HepG2 (cell line): ENCODE measurements around the gene RTN4RL2. TPM values are rescaled to one million over a fixed set of nuclear protein-coding genes. Genes with fewer than 3 reads are reported as not detected.

Experiments
- ARID5B ChIP-seq: IDR thresholded peaks from 2 replicates; pipeline ENCODE4 v1.4.0; 2020; ENCODE audit warnings: mild to moderate bottlenecking, missing genetic modification reagents
- ELF3 ChIP-seq: IDR thresholded peaks from 2 replicates; pipeline ENCODE4 v1.6.1; 2016; ENCODE audit warnings: missing genetic modification reagents, missing compliant biosample characterization
- KDM2A ChIP-seq: sonication (generic); formaldehyde crosslinking; IDR thresholded peaks from 2 replicates; pipeline ENCODE4 v1.4.0; 2020; ENCODE audit warnings: low read depth, missing genetic modification reagents, borderline replicate concordance
- LCORL ChIP-seq, 2 experiments: fragments of 450-650 bp in 1 of 2; sonication (generic) in 1 of 2; formaldehyde crosslinking in 1 of 2; IDR thresholded peaks; 2 replicates each; pipeline versions ENCODE4 v1.5.0 to v1.6.1; 2017 to 2020; ENCODE audit warnings: antibody characterized with exemption in 1 of 2, missing genetic modification reagents in 1 of 2
- MEF2D ChIP-seq: sonication (generic); formaldehyde crosslinking; IDR thresholded peaks from 2 replicates; pipeline ENCODE4 v1.5.1; 2020; ENCODE audit warnings: mild to moderate bottlenecking, missing genetic modification reagents
- MLX ChIP-seq: IDR thresholded peaks from 2 replicates; pipeline ENCODE4 v1.6.1; 2016
- RXRB ChIP-seq: IDR thresholded peaks from 2 replicates; pipeline ENCODE4 v1.6.1; 2016; ENCODE audit warnings: borderline replicate concordance, missing genetic modification reagents, missing compliant biosample characterization
- SMAD1 ChIP-seq: sonication (generic); formaldehyde crosslinking; IDR thresholded peaks from 2 replicates; pipeline ENCODE4 v1.4.0; 2020; ENCODE audit warnings: missing genetic modification reagents, low read depth, mild to moderate bottlenecking, borderline replicate concordance
- TFE3 ChIP-seq: IDR thresholded peaks from 2 replicates; pipeline ENCODE4 v1.6.1; 2016
- TGIF2 ChIP-seq: IDR thresholded peaks from 2 replicates; pipeline ENCODE4 v1.6.1; 2016; ENCODE audit warnings: control low read depth, missing compliant biosample characterization
- ZNF580 ChIP-seq: IDR thresholded peaks from 2 replicates; pipeline ENCODE4 v1.6.1; 2016; ENCODE audit warnings: low read depth, borderline replicate concordance
- polyA plus RNA-seq, 8 experiments: library from polyadenylated mRNA; depleted of rRNA in 3 of 8; stranded (reverse) in 7 of 8; unstranded in 1 of 8; fragments of >200 nt; fragmentation: Illumina TruSeq in 4 of 8; extraction: Trizol in 4 of 8; gene quantifications; 2 replicates each; pipeline versions ENCODE4 v1.2.1 to v1.2.3, GENCODE V29; 2011 to 2016; ENCODE audit warnings: low read depth in 4 of 8, missing spikeins in 1 of 8, mixed read lengths in 1 of 8; ENCODE audit not compliant: insufficient read depth in 1 of 8
- total RNA-seq, 5 experiments: library from RNA; depleted of rRNA; stranded (reverse); fragments of >200 nt; fragmentation: Illumina TruSeq; extraction: Trizol; gene quantifications; 2 replicates each; pipeline ENCODE4 v1.2.3, GENCODE V29; 2016; ENCODE audit warnings: low read depth in 1 of 5
- TF ChIP-seq, protein P1 (sequence below): sonication (generic); formaldehyde crosslinking; IDR thresholded peaks from 2 replicates; pipeline ENCODE4 v1.4.0; 2020; ENCODE audit warnings: missing genetic modification reagents, borderline replicate concordance
- TF ChIP-seq, protein P2 (sequence below): sonication (generic); formaldehyde crosslinking; IDR thresholded peaks from 2 replicates; pipeline ENCODE4 v1.9.0; 2022; ENCODE audit warnings: missing genetic modification reagents, mild to moderate bottlenecking, borderline replicate concordance
- TF ChIP-seq, protein P3 (sequence below): IDR thresholded peaks from 2 replicates; pipeline ENCODE4 v1.6.1; 2016; ENCODE audit warnings: mild to moderate bottlenecking

RTN4RL2 gene
- total and polyA plus RNA-seq, 2 of the 13 experiments (the other 11 are each of a cell fraction or from before 2014, with no cell fraction given) = 1.3 to 4.3 TPM

GRCh38 chr11:57456960-57457642 is 3.2 kb upstream of the RTN4RL2 start (continued):
- TF ChIP-seq, protein P1, sequence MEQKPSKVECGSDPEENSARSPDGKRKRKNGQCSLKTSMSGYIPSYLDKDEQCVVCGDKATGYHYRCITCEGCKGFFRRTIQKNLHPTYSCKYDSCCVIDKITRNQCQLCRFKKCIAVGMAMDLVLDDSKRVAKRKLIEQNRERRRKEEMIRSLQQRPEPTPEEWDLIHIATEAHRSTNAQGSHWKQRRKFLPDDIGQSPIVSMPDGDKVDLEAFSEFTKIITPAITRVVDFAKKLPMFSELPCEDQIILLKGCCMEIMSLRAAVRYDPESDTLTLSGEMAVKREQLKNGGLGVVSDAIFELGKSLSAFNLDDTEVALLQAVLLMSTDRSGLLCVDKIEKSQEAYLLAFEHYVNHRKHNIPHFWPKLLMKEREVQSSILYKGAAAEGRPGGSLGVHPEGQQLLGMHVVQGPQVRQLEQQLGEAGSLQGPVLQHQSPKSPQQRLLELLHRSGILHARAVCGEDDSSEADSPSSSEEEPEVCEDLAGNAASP (CRISPR knock-in tag) = 0 out of 2 replicates have a peak, but pooled peaks have one; percentile 27
- TF ChIP-seq TGIF2 (CRISPR knock-in tag) (0 out of 2 replicates have a peak, but pooled peaks have one; percentile 58), MEF2D (CRISPR knock-in tag) (0 out of 2 replicates have a peak, but pooled peaks have one; percentile 20), SMAD1 (CRISPR knock-in tag) (0 out of 2 replicates have a peak, but pooled peaks have one; percentile 21), MLX (CRISPR knock-in tag) (no peak), ELF3 (CRISPR knock-in tag) (0 out of 2 replicates have a peak, but pooled peaks have one; percentile 19), KDM2A (peak; percentile 79; the same call in 1 of the 2 replicates), RXRB (CRISPR knock-in tag) (peak; percentile 37; the same call in 1 of the 2 replicates), TFE3 (CRISPR knock-in tag) (0 out of 2 replicates have a peak, but pooled peaks have one; percentile 13), ARID5B (CRISPR knock-in tag) (peak; percentile 56), ZNF580 (CRISPR knock-in tag) (peak; percentile 76), LCORL (IDR thresholded peaks at IDR 0.05) (no peak), LCORL (CRISPR knock-in tag; IDR thresholded peaks at IDR 0.05) (peak; percentile 66)
- TF ChIP-seq, protein P2, sequence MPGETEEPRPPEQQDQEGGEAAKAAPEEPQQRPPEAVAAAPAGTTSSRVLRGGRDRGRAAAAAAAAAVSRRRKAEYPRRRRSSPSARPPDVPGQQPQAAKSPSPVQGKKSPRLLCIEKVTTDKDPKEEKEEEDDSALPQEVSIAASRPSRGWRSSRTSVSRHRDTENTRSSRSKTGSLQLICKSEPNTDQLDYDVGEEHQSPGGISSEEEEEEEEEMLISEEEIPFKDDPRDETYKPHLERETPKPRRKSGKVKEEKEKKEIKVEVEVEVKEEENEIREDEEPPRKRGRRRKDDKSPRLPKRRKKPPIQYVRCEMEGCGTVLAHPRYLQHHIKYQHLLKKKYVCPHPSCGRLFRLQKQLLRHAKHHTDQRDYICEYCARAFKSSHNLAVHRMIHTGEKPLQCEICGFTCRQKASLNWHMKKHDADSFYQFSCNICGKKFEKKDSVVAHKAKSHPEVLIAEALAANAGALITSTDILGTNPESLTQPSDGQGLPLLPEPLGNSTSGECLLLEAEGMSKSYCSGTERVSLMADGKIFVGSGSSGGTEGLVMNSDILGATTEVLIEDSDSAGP (CRISPR knock-in tag) = peak; percentile 76
- TF ChIP-seq, protein P3, sequence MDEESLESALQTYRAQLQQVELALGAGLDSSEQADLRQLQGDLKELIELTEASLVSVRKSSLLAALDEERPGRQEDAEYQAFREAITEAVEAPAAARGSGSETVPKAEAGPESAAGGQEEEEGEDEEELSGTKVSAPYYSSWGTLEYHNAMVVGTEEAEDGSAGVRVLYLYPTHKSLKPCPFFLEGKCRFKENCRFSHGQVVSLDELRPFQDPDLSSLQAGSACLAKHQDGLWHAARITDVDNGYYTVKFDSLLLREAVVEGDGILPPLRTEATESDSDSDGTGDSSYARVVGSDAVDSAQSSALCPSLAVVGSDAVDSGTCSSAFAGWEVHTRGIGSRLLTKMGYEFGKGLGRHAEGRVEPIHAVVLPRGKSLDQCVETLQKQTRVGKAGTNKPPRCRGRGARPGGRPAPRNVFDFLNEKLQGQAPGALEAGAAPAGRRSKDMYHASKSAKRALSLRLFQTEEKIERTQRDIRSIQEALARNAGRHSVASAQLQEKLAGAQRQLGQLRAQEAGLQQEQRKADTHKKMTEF (CRISPR knock-in tag) = peak; percentile 54
